ES-I3 (cell line): ENCODE data around the gene BMERB1.
"Not testable (repeated sequence)": the region's sequence is repeated elsewhere in the genome, so short reads cannot be mapped to it uniquely, and the experiment has no call there.

ENCODE experiments used
- H3K36me3 ChIP-seq: 2 replicates; pipeline ENCODE4 v1.6.1; 2013; ENCODE audit warnings: mild to moderate bottlenecking, low read length, control low read depth, moderate library complexity; ENCODE audit not compliant: insufficient read depth
- H3K4me1 ChIP-seq: 2 replicates; pipeline ENCODE4 v1.6.1; 2013; ENCODE audit warnings: mild to moderate bottlenecking, control low read depth, low read length; ENCODE audit not compliant: insufficient read depth
- H3K9ac ChIP-seq: 2 replicates; pipeline ENCODE4 v1.6.1; 2013; ENCODE audit warnings: low read depth, mild to moderate bottlenecking, low read length, moderate library complexity
- H3K9me3 ChIP-seq: 2 replicates; pipeline ENCODE4 v1.6.1; 2013; ENCODE audit warnings: mild to moderate bottlenecking, low read length, moderate library complexity; ENCODE audit not compliant: control insufficient read depth, insufficient read depth

The BMERB1 gene

GRCh38 chr16:15434425-15435215 lies at the start of gene BMERB1:
BMERB1 (plus strand) TSS chr16:15434588; CDS start chr16:15434654, 66 bp downstream.
- H3K9ac ChIP-seq, result peak within 1 kb of the TSS; percentile 87
- no peaks in the 10 kb centered on the region for H3K4me1 ChIP-seq
- H3K9me3 ChIP-seq, result no peaks in the 10 kb centered on the region
- no peaks in the 10 kb centered on the region; the same call in 1 of the 2 replicates for H3K36me3 ChIP-seq

GRCh38 chr16:15388060-15388459 lies 46.3 kb upstream of the BMERB1 start:
- not testable (repeated sequence) for H3K9me3 ChIP-seq, H3K36me3 ChIP-seq, H3K4me1 ChIP-seq, H3K9ac ChIP-seq

- H3K9ac ChIP-seq, H3K36me3 ChIP-seq, H3K4me1 ChIP-seq: not testable (repeated sequence)
These were observed 44.5 kb upstream of the BMERB1 start for GRCh38 chr16:15389916-15390315.

GRCh38 chr16:15393025-15393424 lies 41.4 kb upstream of the BMERB1 start:
- H3K9me3 ChIP-seq, H3K9ac ChIP-seq, H3K36me3 ChIP-seq, H3K4me1 ChIP-seq: not testable (repeated sequence)

More at GRCh38 chr16:15389916-15390315, 44.5 kb upstream of the BMERB1 start:
- not testable (repeated sequence) for H3K9me3 ChIP-seq

GRCh38 chr16:15395631-15396508 lies 38.5 kb upstream of the BMERB1 start, which contains the start of gene MPV17L:
MPV17L (plus strand) TSS chr16:15395754; CDS start chr16:15395898, 144 bp downstream.
- not testable (repeated sequence) for H3K9me3 ChIP-seq, H3K36me3 ChIP-seq, H3K4me1 ChIP-seq, H3K9ac ChIP-seq

- not testable (repeated sequence) for H3K36me3 ChIP-seq, H3K9ac ChIP-seq, H3K9me3 ChIP-seq, H3K4me1 ChIP-seq
These were observed 37.9 kb upstream of the BMERB1 start for GRCh38 chr16:15396509-15396829.

- no peaks in the 10 kb centered on the region for H3K9me3 ChIP-seq
- peaks cover 3% of the 10 kb centered on the region; the same call in 1 of the 2 replicates for H3K4me1 ChIP-seq
- no peaks in the 10 kb centered on the region for H3K36me3 ChIP-seq
- H3K9ac ChIP-seq, result no peak overlapping the region
These were observed 37.3 kb upstream of the BMERB1 start for GRCh38 chr16:15396948-15397594.

- Histone ChIP-seq H3K4me1 (peaks cover 9% of the 10 kb centered on the region), H3K9me3 (no peaks in the 10 kb centered on the region), H3K36me3 (no peaks in the 10 kb centered on the region), H3K9ac (no peak overlapping the region)
These were observed 35.6 kb upstream of the BMERB1 start for GRCh38 chr16:15398618-15399316.

- no peaks in the 10 kb centered on the region for H3K9me3 ChIP-seq
- no peaks in the 10 kb centered on the region for H3K36me3 ChIP-seq
- peaks cover 9% of the 10 kb centered on the region for H3K4me1 ChIP-seq
- H3K9ac ChIP-seq, result no peak overlapping the region
These were observed 35.1 kb upstream of the BMERB1 start for GRCh38 chr16:15399317-15399716.

GRCh38 chr16:15400314-15400713 lies 34.1 kb upstream of the BMERB1 start:
- H3K9ac ChIP-seq, H3K9me3 ChIP-seq, H3K36me3 ChIP-seq: not testable (repeated sequence)
- H3K4me1 ChIP-seq, result peaks cover 16% of the 10 kb centered on the region

- H3K36me3 ChIP-seq, result no peaks in the 10 kb centered on the region
- no peaks in the 10 kb centered on the region for H3K9me3 ChIP-seq
- H3K9ac ChIP-seq, result no peak overlapping the region
- H3K4me1 ChIP-seq, result peaks cover 16% of the 10 kb centered on the region
These were observed 32.4 kb upstream of the BMERB1 start for GRCh38 chr16:15401972-15402371.

GRCh38 chr16:15403392-15403995 lies 30.9 kb upstream of the BMERB1 start:
- H3K9me3 ChIP-seq, result no peaks in the 10 kb centered on the region
- H3K4me1 ChIP-seq, result peaks cover 16% of the 10 kb centered on the region
- no peak overlapping the region for H3K9ac ChIP-seq
- no peaks in the 10 kb centered on the region for H3K36me3 ChIP-seq

- not testable (repeated sequence) for H3K36me3 ChIP-seq, H3K9ac ChIP-seq, H3K9me3 ChIP-seq
- peaks cover 16% of the 10 kb centered on the region for H3K4me1 ChIP-seq
These were observed 30.3 kb upstream of the BMERB1 start for GRCh38 chr16:15404091-15404490.

GRCh38 chr16:15404792-15405191 lies 29.6 kb upstream of the BMERB1 start:
- Histone ChIP-seq H3K9ac (no peak overlapping the region), H3K36me3 (no peaks in the 10 kb centered on the region), H3K9me3 (no peaks in the 10 kb centered on the region), H3K4me1 (peaks cover 16% of the 10 kb centered on the region)
